ENCODE data around the gene RAB3IL1.

GRCh38 chr11:61866958-61867343, 50.4 kb downstream of the RAB3IL1 start:
- TF ChIP-seq CTCF (IDR thresholded peaks at IDR 0.05; ENCODE audit: low read depth, low read length) (no peak), EZH2phosphoT487 (IDR thresholded peaks at IDR 0.05; ENCODE audit: low read depth) (no peak)

All from OCI-LY3 (cell line).